HG03521 (cell line): ENCODE measurements around the gene DPP3.

Experiments
- ATAC-seq: cut with Tn5 transposase; IDR thresholded peaks from one replicate; pipeline ENCODE4 v1.9.1; 2021; ENCODE audit warnings: mild to moderate bottlenecking, moderate library complexity; ENCODE audit not compliant: unreplicated experiment

The DPP3 gene

GRCh38 chr11:66555416-66555815 lies 75.2 kb downstream of the DPP3 start:
- ATAC-seq = no peak

- ATAC-seq = no peak
These were observed 75.9 kb downstream of the DPP3 start for GRCh38 chr11:66556086-66556485.

- no peak for ATAC-seq
These were observed 77.6 kb downstream of the DPP3 start for GRCh38 chr11:66557733-66558326.
